Motor neuron (in vitro differentiated cells): Measurements from ENCODE around the gene NPAS3. TPM values are rescaled to one million over a fixed set of nuclear protein-coding genes. Genes with fewer than 3 reads are reported as not detected.
A peak's percentile ranks its signal among the peaks of the same experiment; 100 is the strongest.

Experiments
- ATAC-seq, 8 experiments: fragments of 200-7000 bp; cut with Tn5 transposase; replicated peaks in 6 of 8; 2 replicates each; pipeline ENCODE4 v1.8.0; 2021; ENCODE audit warnings: mild to moderate bottlenecking in 8 of 8, moderate library complexity in 8 of 8
- H3K27ac ChIP-seq, 2 donors: fragments of 250-450 bp; sonication (Bioruptor Pico); 2 replicates each; pipeline ENCODE4 v1.9.0; 2021; ENCODE audit warnings: antibody characterized with exemption in 2 of 2, mild to moderate bottlenecking in 2 of 2, moderate library complexity in 1 of 2
- H3K4me1 ChIP-seq, 2 donors: fragments of 250-450 bp; sonication (Bioruptor Pico); replicated peaks in 1 of 2; 2 replicates each; pipeline ENCODE4 v1.6.1; 2021; ENCODE audit warnings: antibody characterized with exemption in 2 of 2, mild to moderate bottlenecking in 2 of 2, moderate library complexity in 1 of 2
- H3K4me3 ChIP-seq, 5 donors: fragments of 250-450 bp; sonication (Bioruptor Pico); 2 replicates each; pipeline ENCODE4 v1.9.0; 2021; ENCODE audit warnings: antibody characterized with exemption in 5 of 5, mild to moderate bottlenecking in 5 of 5, moderate library complexity in 4 of 5
- WGBS, 10 experiments: fragments of 450-650 bp; shearing (Covaris generic); methylation state at CpG; one replicate each; pipeline ENCODE4 v1.0.0; 2022; 5-methylcytosine and 5-hydroxymethylcytosine counted together
- in situ Hi-C, 9 experiments: fragments of 400-800 bp; cut with MboI; loops; one replicate each; pipeline ENCODE4 v1.15.0; 2021; ENCODE audit warnings: low sequenced_read_pairs in 9 of 9, low pct_unique_long_range_greater_than_20kb in 2 of 9; ENCODE audit not compliant: unreplicated experiment in 9 of 9
- total RNA-seq, 8 experiments: library from RNA; unstranded; fragments of 300-600 nt; gene quantifications; 2 replicates each; pipeline versions ENCODE4 v1.2.3 to v1.2.4, GENCODE V29; 2022

Gene NPAS3
- total RNA-seq, 8 experiments from 2014 or later = 0.22 to 45.8 (median 11.7) TPM; not detected in 1

DNA sequence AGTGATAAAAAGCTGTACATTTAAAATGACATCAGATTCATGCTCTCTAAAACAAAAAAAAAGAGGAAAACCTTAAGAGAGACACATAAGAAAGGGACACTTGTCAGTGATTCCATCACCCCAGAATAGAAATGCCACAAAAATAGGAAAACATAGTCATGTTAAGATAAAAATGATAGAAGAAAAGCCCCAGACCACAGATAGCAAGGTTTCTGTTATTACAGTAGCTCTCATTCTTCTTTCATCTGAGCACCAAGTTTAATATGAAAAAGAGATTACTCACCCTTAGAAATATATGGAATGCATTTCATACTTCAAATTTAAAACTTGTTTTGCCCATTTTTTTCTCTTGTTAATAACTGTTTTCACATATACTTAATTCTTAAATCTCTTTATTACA is 795.0 kb downstream of the NPAS3 start:
- Histone ChIP-seq H3K4me1 (peaks cover 2 to 20% of the 10 kb centered on the region in 2 donors), H3K4me3 (no peak overlapping the region), H3K27ac (no peak overlapping the region)
- no peak for ATAC-seq
- in situ Hi-C loops = no loop called here

DNA sequence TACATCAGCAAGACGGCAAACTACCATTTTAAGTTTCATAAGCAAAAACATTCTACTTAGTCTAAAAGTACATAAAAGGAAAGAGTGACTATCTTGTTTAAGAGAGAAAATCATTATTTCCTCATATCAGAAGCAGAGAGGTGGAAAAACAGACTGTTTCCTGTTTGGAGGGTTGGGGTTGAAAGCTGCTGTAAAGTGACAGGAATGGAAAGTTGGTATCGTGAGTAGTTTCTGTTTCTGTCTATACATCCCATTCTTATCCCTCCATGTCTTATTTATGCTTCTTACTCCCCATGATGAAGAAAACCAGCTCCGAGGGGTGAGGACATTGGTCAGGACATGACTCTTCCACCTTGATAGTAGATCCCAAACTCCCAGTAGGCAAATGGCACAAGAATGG is 795.7 kb downstream of the NPAS3 start:
- in situ Hi-C loops = no loop called here
- WGBS, 10 experiments = 45 to 100% (median 92%) methylated on average over 1 to 3 of the region's 3 CpGs
- Histone ChIP-seq H3K4me3 (no peak overlapping the region), H3K27ac (no peak overlapping the region), H3K4me1 (peaks cover 2 to 20% of the 10 kb centered on the region in 2 donors)
- no peak for ATAC-seq

GRCh38 chr14:33736299-33736825 is 797.7 kb downstream of the NPAS3 start:
- in situ Hi-C loops = no loop called here

GRCh38 chr14:33736979-33737378 is 798.3 kb downstream of the NPAS3 start:
- 74 to 95% (median 93%) methylated on average over 2 to 3 of the region's 3 CpGs; no CpG with 5 or more reads in 2 of the 10 experiments for WGBS, 10 experiments
- in situ Hi-C loops = no loop called here
- no peak overlapping the region for H3K4me3 ChIP-seq
- no peak for ATAC-seq
- no peak overlapping the region for H3K27ac ChIP-seq
- peaks cover 2 to 18% of the 10 kb centered on the region in 2 donors for H3K4me1 ChIP-seq

More at GRCh38 chr14:33736299-33736825, 797.7 kb downstream of the NPAS3 start:
- Histone ChIP-seq H3K27ac (no peak overlapping the region), H3K4me1 (peaks cover 2 to 20% of the 10 kb centered on the region in 2 donors), H3K4me3 (no peak overlapping the region)
- 60 to 100% (median 82%) methylated on average over 1 to 3 of the region's 3 CpGs; no CpG with 5 or more reads in 2 of the 10 experiments for WGBS, 10 experiments
- ATAC-seq = no peak

- in situ Hi-C loops = no loop called here
- no peak overlapping the region for H3K27ac ChIP-seq
- H3K4me1 ChIP-seq = peaks cover under 1 to 13% of the 10 kb centered on the region in 2 donors
- no peak overlapping the region for H3K4me3 ChIP-seq
- WGBS, 10 experiments = 0 to 100% (median 21%) methylated on average over 1 to 2 of the region's 2 CpGs; no CpG with 5 or more reads in 2 of the 10 experiments
- no peak for ATAC-seq
Observed at GRCh38 chr14:33737446-33737845, 798.8 kb downstream of the NPAS3 start.

GRCh38 chr14:33738029-33738428 is 799.4 kb downstream of the NPAS3 start:
- Histone ChIP-seq H3K4me3 (no peak overlapping the region), H3K4me1 (peaks cover 0 to 11% of the 10 kb centered on the region in 2 donors), H3K27ac (no peak overlapping the region)
- ATAC-seq = no peak
- 65 to 100% (median 92%) methylated on average over 2 to 4 of the region's 4 CpGs; no CpG with 5 or more reads in 1 of the 10 experiments for WGBS, 10 experiments
- in situ Hi-C loops = no loop called here

DNA sequence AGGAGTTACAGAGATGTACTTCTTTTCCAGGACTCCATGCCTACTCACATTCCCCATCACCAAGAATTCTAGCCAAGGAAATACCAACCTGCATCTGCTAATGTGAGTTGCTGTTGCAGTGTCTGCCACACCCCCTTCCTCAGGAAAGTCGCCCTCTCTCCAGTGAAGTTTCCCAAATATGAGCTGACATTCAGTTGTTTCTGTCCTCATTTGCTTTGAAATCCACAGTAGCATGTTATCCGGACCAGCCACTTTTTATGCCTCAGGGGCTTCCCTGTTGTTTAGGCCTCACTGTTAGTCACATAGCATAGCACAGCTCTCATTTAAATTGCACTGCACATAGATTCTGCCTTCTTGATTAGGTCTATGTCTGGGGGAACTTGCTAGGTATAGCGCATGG is 799.8 kb downstream of the NPAS3 start:
- in situ Hi-C loops = no loop called here
- H3K4me1 ChIP-seq = peaks cover 0 to 11% of the 10 kb centered on the region in 2 donors
- no peak overlapping the region for H3K4me3 ChIP-seq
- ATAC-seq = no peak
- no peak overlapping the region for H3K27ac ChIP-seq
- WGBS, 10 experiments = 85 to 100% (median 100%) methylated on average over 1 to 2 of the region's 3 CpGs; no CpG with 5 or more reads in 5 of the 10 experiments

- in situ Hi-C loops = no loop called here
- ATAC-seq = no peak
- H3K27ac ChIP-seq = no peak overlapping the region
- WGBS, 10 experiments = 69 to 100% (median 82%) methylated on average over 1 to 5 of the region's 5 CpGs
- H3K4me3 ChIP-seq = no peak overlapping the region
- peaks cover 0 to under 1% of the 10 kb centered on the region in 2 donors for H3K4me1 ChIP-seq
Observed at GRCh38 chr14:33740531-33740930, 801.9 kb downstream of the NPAS3 start.

DNA sequence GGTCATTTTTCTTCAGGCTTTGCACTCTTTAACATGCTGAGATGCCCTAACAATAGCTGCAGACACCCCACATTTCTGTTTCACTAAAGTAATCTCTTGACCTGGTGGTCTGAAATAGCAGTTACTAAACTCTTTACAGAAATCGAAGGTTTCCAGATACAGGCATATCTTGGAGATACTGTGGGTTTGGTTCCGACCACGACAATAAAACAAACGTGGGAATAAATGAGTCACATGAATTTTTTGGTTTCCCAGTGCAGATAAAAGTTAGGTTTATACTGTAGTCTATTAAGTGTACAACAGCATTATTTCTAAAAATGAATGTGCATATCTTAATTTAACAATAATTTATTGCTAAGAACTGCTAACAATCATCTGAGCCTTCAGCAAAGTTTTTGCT is 803.5 kb downstream of the NPAS3 start:
- in situ Hi-C loops = no loop called here
- no peaks in the 10 kb centered on the region for H3K4me1 ChIP-seq
- ATAC-seq = no peak
- no peak overlapping the region for H3K4me3 ChIP-seq
- 36 to 96% (median 88%) methylated on average over 3 to 4 of the region's 4 CpGs; no CpG with 5 or more reads in 1 of the 10 experiments for WGBS, 10 experiments
- H3K27ac ChIP-seq = no peak overlapping the region

- no peak for ATAC-seq
- WGBS, 10 experiments = 26 to 94% (median 85%) methylated on average over 2 to 6 of the region's 6 CpGs
- in situ Hi-C loops = no loop called here
- no peak overlapping the region for H3K4me3 ChIP-seq
- H3K4me1 ChIP-seq = no peaks in the 10 kb centered on the region
- no peak overlapping the region for H3K27ac ChIP-seq
Observed at GRCh38 chr14:33745163-33745562, 806.5 kb downstream of the NPAS3 start.

DNA sequence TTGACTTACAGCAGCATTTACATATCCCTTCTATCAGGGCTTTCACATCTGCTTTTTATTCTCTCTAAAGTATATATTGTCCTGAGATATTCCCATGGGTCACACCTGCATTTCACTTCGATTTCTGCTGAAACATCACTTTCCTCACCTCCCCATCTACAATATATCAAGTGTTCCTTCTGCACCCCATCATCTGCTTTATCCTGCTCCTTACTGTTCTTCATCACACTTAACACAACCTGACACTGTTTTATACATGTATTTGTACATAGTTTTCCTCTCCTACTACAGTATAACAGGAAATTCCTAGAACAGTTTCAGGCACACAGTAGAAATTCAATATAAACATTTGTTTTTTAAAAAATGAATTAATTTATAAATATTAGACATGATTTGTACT is 809.1 kb downstream of the NPAS3 start:
- Histone ChIP-seq H3K4me3 (no peak overlapping the region), H3K4me1 (no peaks in the 10 kb centered on the region), H3K27ac (no peak overlapping the region)
- no peak for ATAC-seq
- WGBS, 10 experiments = 0 to 67% (median 0%) methylated on average over 1 of the region's 1 CpG; no CpG with 5 or more reads in 4 of the 10 experiments
- in situ Hi-C loops = no loop called here

DNA sequence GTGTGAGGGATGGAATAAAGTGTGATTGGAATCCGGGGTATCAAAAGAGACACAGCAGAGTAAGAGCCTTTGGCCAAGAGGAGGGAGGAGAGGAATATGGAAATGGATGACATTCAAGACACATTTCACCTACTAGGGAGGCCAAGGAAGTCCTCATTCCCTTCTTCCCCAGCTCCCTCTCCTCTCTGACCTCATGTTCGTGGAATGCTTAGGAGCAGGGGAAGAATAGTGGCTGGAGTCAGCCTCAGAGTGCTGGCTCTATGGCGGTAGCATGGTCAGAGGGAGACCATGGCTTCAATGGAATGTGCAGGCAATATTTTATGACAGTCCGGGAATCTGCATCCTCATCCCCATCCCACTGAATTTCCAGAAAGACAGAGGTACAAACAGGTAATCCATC is 815.6 kb downstream of the NPAS3 start:
- WGBS, 10 experiments = 20 to 92% (median 76%) methylated on average over 1 to 3 of the region's 4 CpGs; no CpG with 5 or more reads in 1 of the 10 experiments
- Histone ChIP-seq H3K27ac (no peak overlapping the region), H3K4me3 (no peak overlapping the region), H3K4me1 (no peaks in the 10 kb centered on the region)
- in situ Hi-C loops = no loop called here
- peak in 2 of 8 experiments; percentile 21 to 43 for ATAC-seq

- Histone ChIP-seq H3K4me1 (no peaks in the 10 kb centered on the region), H3K27ac (no peak overlapping the region), H3K4me3 (no peak overlapping the region)
- ATAC-seq = no peak
- WGBS, 10 experiments = 44 to 100% (median 80%) methylated on average over 1 to 5 of the region's 5 CpGs; no CpG with 5 or more reads in 2 of the 10 experiments
- in situ Hi-C loops = no loop called here
Observed at GRCh38 chr14:33755358-33755757, 816.7 kb downstream of the NPAS3 start.

DNA sequence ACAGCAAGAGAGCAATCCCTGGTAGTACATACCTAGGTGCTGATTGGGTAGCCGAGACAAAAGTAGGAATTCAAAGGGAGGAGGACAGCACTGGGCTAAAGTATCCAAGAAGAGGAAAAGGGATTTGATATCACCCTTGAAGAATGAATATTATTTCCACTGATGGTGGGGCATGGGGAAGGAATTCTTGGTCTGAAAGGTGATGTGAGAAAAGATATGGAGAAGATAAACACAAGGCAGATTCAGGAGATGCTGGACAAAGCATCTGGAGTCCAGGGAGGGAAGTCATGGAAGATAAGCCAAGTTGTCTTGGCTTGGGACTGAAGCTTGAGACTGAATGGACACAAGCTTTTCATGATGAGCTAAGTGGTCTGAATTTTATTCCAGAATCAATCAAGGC is 818.2 kb downstream of the NPAS3 start:
- Histone ChIP-seq H3K27ac (no peak overlapping the region), H3K4me3 (no peak overlapping the region), H3K4me1 (no peaks in the 10 kb centered on the region)
- no peak for ATAC-seq
- WGBS, 10 experiments = 0 to 63% (median 33%) methylated on average over 1 of the region's 1 CpG; no CpG with 5 or more reads in 5 of the 10 experiments
- in situ Hi-C loops = no loop called here
